ENCODE measurements around the gene FLACC1. TPM values are rescaled to one million over a fixed set of nuclear protein-coding genes. Genes with fewer than 3 reads are reported as not detected.

The FLACC1 gene
- polyA plus RNA-seq, 3 donors = 0.16 to 0.91 TPM; not detected in 1

DNA sequence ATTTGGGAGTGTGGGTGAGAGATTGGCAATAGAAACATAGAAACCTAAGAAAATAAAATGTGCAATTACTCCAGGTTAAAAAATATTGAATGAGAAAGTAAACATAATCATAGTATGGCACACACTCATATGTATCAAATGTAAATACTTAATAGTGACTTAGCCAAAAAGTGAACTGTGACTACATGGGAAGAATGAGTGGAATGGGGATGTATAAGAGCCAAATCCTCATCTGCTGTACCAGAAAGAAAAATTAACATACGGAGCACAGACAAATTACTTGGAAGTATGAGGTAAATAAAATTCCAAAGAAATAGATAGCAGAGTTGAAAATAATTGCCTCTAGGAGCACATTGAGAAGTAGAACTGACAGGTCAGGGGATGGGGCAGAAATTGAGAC lies 4.0 kb downstream of the FLACC1 start:
- no peaks in the 10 kb centered on the region for H3K4me1 ChIP-seq (ENCODE audit: control insufficient read depth in 1 of 2, insufficient read depth in 2 of 2, low read length in 2 of 2)
- WGBS (ENCODE audit: insufficient coverage) = no CpG with 5 or more reads among the region's 1 CpG
- H3K4me3 ChIP-seq (replicated peaks in 1 of 3; ENCODE audit: low read depth in 2 of 3, low read length in 3 of 3) = no peak overlapping the region
- no peaks in the 10 kb centered on the region for H3K9me3 ChIP-seq (replicated peaks in 1 of 2; ENCODE audit: control insufficient read depth in 1 of 2, insufficient read depth in 1 of 2, low read length in 2 of 2)
- Mint-ChIP-seq H3K4me3 (no peak overlapping the region), H3K27me3 (ENCODE audit: low read depth in 3 of 3) (no peaks in the 10 kb centered on the region), H3K27ac (peak overlapping the region in 1 of 7 donors; percentile 3), H3K4me1 (peaks cover 4% of the 10 kb centered on the region), H3K36me3 (peaks cover 0 to 10% of the 10 kb centered on the region in 2 donors), H3K9me3 (peaks cover 0 to 2% (median 0%) of the 10 kb centered on the region in 7 donors)
- H3K27ac ChIP-seq (ENCODE audit: low read depth in 1 of 2, low read length in 2 of 2) = no peak overlapping the region
- H3K9ac ChIP-seq (ENCODE audit: insufficient read depth, low read length, poor library complexity, severe bottlenecking) = no peak overlapping the region
- no peaks in the 10 kb centered on the region for H4K20me1 ChIP-seq (ENCODE audit: insufficient read depth, low read length)
- no peak for DNase-seq
- no peak overlapping the region for H3K4me2 ChIP-seq (replicated peaks; ENCODE audit: extremely low read depth, low read length, poor library complexity, severe bottlenecking)
- no peak overlapping the region for H2AFZ ChIP-seq (ENCODE audit: insufficient read depth, low read depth, low read length, poor library complexity, severe bottlenecking)
- intact Hi-C loops (cut with micrococcal nuclease) = no loop called here
- no peaks in the 10 kb centered on the region for H3K79me2 ChIP-seq (ENCODE audit: insufficient read depth, low read length)
- H3K36me3 ChIP-seq (replicated peaks in 1 of 2; ENCODE audit: control insufficient read depth in 1 of 2, insufficient read depth in 2 of 2, low read length in 2 of 2) = peaks cover 0 to under 1% of the 10 kb centered on the region in 2 donors
- TF ChIP-seq, protein P1, sequence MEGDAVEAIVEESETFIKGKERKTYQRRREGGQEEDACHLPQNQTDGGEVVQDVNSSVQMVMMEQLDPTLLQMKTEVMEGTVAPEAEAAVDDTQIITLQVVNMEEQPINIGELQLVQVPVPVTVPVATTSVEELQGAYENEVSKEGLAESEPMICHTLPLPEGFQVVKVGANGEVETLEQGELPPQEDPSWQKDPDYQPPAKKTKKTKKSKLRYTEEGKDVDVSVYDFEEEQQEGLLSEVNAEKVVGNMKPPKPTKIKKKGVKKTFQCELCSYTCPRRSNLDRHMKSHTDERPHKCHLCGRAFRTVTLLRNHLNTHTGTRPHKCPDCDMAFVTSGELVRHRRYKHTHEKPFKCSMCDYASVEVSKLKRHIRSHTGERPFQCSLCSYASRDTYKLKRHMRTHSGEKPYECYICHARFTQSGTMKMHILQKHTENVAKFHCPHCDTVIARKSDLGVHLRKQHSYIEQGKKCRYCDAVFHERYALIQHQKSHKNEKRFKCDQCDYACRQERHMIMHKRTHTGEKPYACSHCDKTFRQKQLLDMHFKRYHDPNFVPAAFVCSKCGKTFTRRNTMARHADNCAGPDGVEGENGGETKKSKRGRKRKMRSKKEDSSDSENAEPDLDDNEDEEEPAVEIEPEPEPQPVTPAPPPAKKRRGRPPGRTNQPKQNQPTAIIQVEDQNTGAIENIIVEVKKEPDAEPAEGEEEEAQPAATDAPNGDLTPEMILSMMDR (IDR thresholded peaks at IDR 0.05) = no peak
- no peaks in the 10 kb centered on the region for H3K27me3 ChIP-seq (ENCODE audit: control insufficient read depth in 2 of 2, insufficient read depth in 2 of 2, low read length in 2 of 2)

DNA sequence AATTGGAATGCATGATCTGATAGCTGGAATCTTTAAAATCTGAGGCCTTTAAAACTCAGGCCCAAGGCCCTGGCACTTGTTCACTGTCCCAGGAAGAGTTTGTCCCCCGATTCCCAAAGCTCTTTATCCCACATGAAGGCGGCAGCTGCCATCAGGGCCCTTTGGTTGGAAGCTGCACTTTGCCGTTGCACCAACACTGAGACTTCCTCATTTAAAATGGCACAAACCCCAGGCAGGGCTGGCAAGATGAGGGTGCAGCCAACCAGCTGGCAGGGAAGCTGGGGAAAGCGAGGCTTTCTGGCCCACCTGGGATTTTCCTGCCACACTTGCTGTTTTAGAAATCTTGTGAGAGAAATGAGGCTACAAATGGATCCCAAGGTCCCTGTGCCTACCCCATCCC lies 6.3 kb downstream of the FLACC1 start:
- Mint-ChIP-seq H3K4me3 (no peak overlapping the region), H3K4me1 (peaks cover 4% of the 10 kb centered on the region), H3K9me3 (peaks cover 0 to 2% (median 0%) of the 10 kb centered on the region in 7 donors), H3K27ac (peak overlapping the region in 1 of 7 donors; percentile 30), H3K27me3 (ENCODE audit: low read depth in 3 of 3) (peaks cover 0 to 2% (median 0%) of the 10 kb centered on the region in 3 donors), H3K36me3 (peaks cover 0 to 10% of the 10 kb centered on the region in 2 donors)
- Histone ChIP-seq H3K9ac (ENCODE audit: insufficient read depth, low read length, poor library complexity, severe bottlenecking) (no peak overlapping the region), H3K4me3 (replicated peaks in 1 of 3; ENCODE audit: low read depth in 2 of 3, low read length in 3 of 3) (no peak overlapping the region), H3K36me3 (replicated peaks in 1 of 2; ENCODE audit: control insufficient read depth in 1 of 2, insufficient read depth in 2 of 2, low read length in 2 of 2) (peaks cover 0 to 5% of the 10 kb centered on the region in 2 donors), H2AFZ (ENCODE audit: insufficient read depth, low read depth, low read length, poor library complexity, severe bottlenecking) (no peak overlapping the region), H3K9me3 (replicated peaks in 1 of 2; ENCODE audit: control insufficient read depth in 1 of 2, insufficient read depth in 1 of 2, low read length in 2 of 2) (no peaks in the 10 kb centered on the region), H3K79me2 (ENCODE audit: insufficient read depth, low read length) (no peaks in the 10 kb centered on the region), H3K4me1 (ENCODE audit: control insufficient read depth in 1 of 2, insufficient read depth in 2 of 2, low read length in 2 of 2) (no peaks in the 10 kb centered on the region), H3K4me2 (replicated peaks; ENCODE audit: extremely low read depth, low read length, poor library complexity, severe bottlenecking) (no peak overlapping the region), H3K27me3 (ENCODE audit: control insufficient read depth in 2 of 2, insufficient read depth in 2 of 2, low read length in 2 of 2) (no peaks in the 10 kb centered on the region), H3K27ac (ENCODE audit: low read depth in 1 of 2, low read length in 2 of 2) (no peak overlapping the region), H4K20me1 (ENCODE audit: insufficient read depth, low read length) (no peaks in the 10 kb centered on the region)
- DNase-seq = no peak
- intact Hi-C loops (cut with micrococcal nuclease) = no loop called here
- TF ChIP-seq, protein P1 (IDR thresholded peaks at IDR 0.05) = no peak
- 94% methylated on average over 2 of the region's 4 CpGs for WGBS (ENCODE audit: insufficient coverage)
